ENCODE data around the gene UBA7.

The UBA7 gene, protein sequence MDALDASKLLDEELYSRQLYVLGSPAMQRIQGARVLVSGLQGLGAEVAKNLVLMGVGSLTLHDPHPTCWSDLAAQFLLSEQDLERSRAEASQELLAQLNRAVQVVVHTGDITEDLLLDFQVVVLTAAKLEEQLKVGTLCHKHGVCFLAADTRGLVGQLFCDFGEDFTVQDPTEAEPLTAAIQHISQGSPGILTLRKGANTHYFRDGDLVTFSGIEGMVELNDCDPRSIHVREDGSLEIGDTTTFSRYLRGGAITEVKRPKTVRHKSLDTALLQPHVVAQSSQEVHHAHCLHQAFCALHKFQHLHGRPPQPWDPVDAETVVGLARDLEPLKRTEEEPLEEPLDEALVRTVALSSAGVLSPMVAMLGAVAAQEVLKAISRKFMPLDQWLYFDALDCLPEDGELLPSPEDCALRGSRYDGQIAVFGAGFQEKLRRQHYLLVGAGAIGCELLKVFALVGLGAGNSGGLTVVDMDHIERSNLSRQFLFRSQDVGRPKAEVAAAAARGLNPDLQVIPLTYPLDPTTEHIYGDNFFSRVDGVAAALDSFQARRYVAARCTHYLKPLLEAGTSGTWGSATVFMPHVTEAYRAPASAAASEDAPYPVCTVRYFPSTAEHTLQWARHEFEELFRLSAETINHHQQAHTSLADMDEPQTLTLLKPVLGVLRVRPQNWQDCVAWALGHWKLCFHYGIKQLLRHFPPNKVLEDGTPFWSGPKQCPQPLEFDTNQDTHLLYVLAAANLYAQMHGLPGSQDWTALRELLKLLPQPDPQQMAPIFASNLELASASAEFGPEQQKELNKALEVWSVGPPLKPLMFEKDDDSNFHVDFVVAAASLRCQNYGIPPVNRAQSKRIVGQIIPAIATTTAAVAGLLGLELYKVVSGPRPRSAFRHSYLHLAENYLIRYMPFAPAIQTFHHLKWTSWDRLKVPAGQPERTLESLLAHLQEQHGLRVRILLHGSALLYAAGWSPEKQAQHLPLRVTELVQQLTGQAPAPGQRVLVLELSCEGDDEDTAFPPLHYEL

DNA sequence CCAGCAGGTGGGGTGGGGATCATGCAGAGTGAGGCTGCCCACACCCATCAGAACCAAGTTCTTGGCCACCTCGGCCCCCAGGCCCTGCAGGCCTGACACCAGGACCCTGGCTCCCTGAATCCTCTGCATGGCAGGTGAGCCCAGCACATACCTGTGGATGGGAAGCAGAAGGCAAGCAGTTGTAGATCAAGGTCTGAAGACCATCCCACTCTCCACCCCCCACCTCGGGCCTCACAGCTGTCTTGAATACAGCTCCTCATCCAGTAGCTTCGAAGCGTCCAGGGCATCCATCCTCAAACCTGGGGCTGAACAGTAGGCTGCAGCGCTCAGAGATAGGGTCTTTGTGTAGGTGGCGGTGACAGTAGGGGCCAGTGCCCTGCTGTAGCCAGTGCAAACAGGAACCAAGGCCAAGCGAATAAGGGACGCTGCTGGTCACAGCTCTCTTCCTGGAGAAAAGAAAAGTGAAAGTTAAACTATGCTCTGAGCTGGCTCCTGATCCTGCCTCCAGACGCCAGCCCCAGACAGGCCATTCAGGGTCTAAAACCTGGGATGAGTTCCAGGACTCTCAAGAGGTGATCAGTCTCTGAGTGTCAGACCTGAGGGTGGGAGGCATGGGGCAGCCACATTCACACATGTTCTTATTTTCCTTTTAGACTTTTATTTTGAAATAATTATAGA, at the start of gene UBA7:
TSS of gene UBA7 (minus strand) at position 457 of the 678 bp plus-strand sequence. CDS start at position 291, 166 bp downstream.
- no peak for FAIRE-seq
- peak; percentile 73 for DNase-seq (ENCODE audit: insufficient read length, low spot score)
- no peak; the same call in 1 of the 2 replicates for TF ChIP-seq POLR2A (IDR thresholded peaks at IDR 0.05; ENCODE audit: low read depth, low read length)

DNA sequence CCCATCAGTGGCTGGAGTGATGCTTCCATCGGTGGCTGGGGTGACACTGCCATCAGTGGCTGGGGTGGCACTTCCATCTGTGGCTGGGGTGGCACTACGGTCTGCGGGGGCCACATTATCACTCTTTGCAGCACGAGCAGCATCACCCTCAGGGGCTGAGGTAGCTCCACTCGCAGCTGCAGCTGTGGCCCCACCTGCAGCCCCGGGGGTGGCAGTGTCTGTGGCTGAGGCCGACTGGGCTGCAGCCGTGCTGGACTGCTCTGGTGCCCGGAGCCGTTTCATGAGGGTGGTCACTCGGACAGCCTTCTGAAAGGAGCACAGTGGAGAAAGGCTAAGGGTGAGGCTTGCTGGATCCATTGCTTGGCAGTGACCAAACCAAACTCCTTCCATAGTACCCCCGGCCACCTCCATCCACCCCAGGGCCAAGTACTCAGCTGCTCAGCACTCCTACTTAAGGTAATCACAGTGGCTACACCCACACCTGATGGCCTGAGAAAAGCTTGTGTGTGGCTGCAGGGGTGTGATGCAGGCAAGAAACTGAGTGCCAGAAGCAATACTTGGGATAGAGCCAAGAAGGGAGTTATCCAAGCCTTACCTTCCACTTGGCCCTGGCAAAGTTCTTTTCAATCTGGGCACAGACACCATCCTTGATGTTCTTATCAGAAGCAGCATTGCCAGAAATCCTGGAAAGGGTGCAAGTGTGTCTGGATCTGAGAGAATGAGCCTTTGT, 46.0 kb upstream of the UBA7 start:
- no peak for TF ChIP-seq POLR2A (IDR thresholded peaks at IDR 0.05; ENCODE audit: low read depth, low read length)
- DNase-seq (ENCODE audit: insufficient read length, low spot score), result no peak
- FAIRE-seq, result no peak

DNA sequence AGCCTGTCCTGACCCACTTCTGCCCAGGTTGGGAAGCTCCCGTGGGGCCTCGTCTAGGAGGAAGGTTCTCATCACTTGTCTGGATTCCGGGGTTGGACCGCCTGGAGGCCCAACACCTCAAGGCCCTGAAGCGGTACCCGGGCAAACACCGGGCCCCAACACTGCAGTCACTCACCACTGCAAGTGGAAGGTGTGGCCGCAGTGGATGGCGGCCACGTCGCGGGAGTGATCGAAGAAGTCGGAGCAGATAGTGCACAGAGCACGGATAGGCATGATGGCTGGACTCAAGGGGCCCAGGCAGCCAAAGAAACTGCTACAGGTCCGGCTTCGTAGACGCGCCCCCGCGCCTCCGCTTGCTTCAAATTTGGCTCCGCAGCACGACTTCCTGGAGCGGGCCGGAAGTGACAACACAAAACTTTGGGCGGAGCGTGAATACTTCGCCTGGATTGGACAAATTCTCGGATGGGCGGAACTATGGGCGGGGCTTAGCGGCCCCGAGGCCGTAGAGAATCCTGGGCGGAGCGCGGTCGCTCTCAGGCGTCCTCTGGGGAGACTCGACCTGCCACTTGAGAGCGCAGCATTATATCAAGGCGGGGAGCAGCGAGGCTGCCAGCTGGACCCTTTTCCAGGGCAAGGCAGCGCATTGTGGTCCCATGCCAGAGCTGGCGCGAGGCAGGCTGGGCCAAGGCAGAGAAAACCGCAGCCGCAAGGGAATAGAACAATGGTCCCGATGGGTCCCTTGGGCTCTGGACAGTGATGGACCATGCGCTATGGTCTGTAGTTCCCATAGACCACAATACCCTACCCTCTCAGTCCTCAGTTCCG, 42.6 kb upstream of the UBA7 start, which contains the start of gene TRAIP:
TSS of gene TRAIP (minus strand) at position 384 of the 825 bp plus-strand sequence. CDS start at position 273, 111 bp downstream.
- peak; percentile 56; the same call in 1 of the 2 replicates for TF ChIP-seq POLR2A (IDR thresholded peaks at IDR 0.05; ENCODE audit: low read depth, low read length)
- FAIRE-seq (peak; percentile 58), DNase-seq (ENCODE audit: insufficient read length, low spot score) (peak; percentile 97)

DNA sequence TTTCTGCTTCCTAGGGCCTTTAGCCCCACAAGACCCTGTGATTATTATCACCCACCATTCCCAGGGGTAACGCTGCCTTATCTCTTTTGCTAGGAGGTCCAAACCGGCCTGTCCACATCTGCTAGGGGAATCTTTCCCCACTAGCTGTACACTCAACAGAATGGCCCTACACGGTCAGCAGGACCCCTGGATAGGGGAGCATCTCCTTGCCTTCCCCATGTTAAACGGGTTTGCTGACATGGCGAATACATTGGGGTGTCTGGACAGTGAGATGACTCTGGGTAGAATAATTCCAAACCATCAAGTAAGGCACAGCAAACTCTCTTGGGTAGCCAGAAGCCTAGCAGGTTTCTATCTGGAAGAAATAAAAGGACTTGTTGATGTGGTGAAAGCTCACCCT, 41.9 kb upstream of the UBA7 start:
- DNase-seq (ENCODE audit: insufficient read length, low spot score) (no peak), FAIRE-seq (no peak)
- TF ChIP-seq POLR2A (IDR thresholded peaks at IDR 0.05; ENCODE audit: low read depth, low read length), result no peak

DNA sequence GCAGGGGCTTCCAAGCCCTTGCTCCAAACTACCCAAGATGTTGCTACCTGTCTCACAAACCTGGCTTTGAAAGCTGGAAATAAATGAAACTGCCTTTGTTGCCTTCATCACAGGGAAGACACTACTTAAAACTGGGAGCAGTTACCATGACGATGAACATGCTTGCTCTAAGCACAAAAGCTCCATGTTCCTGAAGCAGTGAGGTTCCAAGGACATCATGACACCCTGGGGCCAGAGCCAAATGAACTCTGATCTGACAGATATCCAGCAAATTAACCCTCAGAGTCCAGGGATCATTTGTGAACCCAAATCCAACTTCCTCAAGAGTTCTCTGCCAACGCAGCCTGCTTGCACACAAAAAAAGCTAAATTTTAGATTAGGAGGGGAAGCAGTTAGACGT, 31.9 kb upstream of the UBA7 start:
- FAIRE-seq, result no peak
- no peak for DNase-seq (ENCODE audit: insufficient read length, low spot score)
- no peak for TF ChIP-seq POLR2A (IDR thresholded peaks at IDR 0.05; ENCODE audit: low read depth, low read length)

DNA sequence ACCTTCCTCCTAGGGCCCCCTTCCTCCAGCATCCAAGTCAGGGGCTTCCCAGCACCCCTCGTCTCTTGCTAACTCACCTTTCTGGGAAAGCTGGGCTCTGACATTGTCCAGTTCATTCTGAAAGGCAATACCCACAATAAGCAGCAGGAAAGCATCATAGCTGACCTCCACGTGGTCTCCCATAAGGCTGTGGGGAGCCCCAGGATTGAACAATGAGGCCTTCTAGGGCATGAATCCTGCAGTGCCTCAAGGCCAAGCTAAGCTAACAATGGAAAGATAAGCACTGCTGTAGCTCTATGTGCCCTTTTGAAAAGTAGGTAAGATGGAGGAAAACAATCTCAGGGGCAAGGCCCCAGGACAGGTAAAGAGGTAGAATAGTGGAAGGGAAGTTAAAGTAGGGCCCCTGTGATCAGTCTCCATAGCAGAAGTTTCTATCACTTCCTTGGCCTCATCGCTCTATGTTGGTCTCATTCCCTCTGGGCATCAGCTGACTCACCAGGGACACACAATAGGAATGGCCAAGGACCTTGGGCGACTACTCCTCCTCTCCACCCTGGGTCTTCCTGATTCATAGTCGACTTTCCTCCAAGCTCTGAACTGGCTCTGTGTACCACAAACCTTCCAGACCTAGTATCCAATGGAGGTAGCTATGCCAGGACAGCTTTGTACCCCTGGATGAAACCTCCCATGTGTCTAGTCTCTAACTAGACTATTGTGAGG, 30.9 kb upstream of the UBA7 start:
- FAIRE-seq, result no peak
- no peak for DNase-seq (ENCODE audit: insufficient read length, low spot score)

DNA sequence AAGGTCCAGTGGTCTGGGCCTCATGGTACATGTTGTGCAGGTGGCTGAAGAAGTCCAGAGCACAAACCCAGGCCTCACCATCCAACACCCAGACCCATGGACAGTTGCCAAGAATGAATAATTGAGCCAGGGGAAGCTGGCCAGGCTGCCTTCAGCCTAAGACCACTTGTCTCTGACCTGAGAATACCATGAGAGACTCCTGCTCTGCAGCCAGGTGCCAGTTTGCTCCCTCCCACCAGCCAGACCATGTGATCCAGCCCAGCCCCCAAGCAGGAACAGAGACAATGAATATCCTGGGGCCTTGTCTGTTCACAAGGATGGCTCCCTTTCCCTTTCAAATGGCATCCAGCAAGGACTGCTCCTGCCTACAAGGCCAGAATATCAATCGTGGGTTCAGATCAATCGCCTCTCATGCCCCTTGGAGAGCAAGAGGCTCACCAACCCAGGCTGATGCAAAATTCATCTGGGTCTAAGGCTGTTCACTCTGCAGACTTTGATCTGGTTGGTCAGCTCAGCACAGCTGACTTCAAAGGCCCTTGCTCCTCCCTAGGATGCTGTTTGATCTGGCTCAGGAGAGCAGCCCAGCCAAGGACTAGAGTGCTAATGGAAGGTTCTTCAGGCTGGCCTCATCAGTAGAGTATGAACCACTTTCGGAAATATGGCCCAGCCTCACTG, 29.2 kb upstream of the UBA7 start:
- TF ChIP-seq POLR2A (IDR thresholded peaks at IDR 0.05; ENCODE audit: low read depth, low read length), result no peak
- FAIRE-seq, result no peak
- DNase-seq (ENCODE audit: insufficient read length, low spot score), result no peak

More for the DNA sequence above, 30.9 kb upstream of the UBA7 start:
- no peak for TF ChIP-seq POLR2A (IDR thresholded peaks at IDR 0.05; ENCODE audit: low read depth, low read length)

DNA sequence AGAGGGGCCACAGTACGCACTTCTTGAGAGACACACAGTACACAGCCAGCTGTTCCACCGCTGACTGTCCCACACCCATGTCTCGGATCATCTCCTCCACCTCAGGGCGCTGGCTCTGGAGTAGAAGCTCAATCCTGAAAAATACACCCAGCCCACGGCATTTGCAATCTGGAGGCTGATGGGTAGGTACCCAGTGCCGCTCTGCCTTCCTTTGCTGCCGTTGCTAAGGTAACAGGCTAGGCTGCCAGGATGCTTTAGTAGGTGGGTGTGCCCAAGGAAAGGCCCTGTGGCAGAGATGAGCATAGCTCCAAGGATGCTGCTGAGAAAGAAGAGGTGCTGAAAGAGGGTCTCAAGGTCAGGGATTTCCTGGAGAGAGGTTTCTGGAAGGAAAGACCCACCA, 28.1 kb upstream of the UBA7 start:
- FAIRE-seq (no peak), DNase-seq (ENCODE audit: insufficient read length, low spot score) (no peak)
- no peak for TF ChIP-seq POLR2A (IDR thresholded peaks at IDR 0.05; ENCODE audit: low read depth, low read length)

DNA sequence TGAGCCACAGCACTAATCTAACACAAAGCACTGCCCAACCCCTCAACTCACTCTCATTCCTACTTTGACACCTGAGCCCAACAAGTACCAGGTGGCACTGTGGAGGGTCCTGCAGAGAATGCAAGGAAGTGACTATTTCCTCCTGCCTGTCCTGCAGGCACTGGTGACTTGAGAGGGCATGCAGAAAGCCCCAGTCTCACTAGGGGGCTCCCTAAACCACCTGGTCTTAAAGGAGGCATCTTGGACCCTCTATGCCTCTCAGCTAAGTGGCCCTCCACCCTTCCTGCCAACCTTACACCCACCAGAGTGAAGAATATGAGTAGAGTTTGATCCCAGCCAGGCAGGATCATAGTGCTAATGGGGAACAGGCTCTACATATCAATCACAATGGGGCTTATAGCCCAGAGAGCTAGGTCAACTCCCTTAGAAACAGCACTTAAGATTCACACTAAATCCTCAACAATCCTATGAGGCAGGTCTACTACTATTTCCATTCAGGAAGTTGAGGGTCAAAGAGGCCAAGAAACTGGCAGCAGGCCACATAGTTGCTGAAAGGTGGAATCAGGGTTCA, 27.5 kb upstream of the UBA7 start:
- TF ChIP-seq POLR2A (IDR thresholded peaks at IDR 0.05; ENCODE audit: low read depth, low read length), result no peak
- DNase-seq (ENCODE audit: insufficient read length, low spot score), result no peak
- no peak for FAIRE-seq

DNA sequence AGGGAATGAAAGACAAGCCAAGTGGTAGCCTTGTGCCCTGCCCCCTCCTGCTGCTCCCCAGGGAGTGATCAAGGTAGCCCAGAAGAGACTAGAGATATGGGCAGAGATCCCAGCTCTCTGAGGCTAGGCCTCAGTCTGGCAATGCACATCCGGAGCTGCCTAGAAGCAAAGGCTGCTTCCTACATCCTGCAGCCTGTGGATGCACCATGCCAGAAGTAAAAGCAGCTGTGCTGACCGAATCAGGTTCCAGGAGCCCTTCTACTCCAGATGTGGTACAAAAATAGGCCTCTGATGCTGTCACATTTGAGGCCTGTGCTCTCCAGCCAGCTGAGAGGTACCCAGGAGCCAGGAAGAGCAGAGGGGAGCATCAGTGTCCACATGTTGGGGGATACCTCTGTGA, 26.6 kb upstream of the UBA7 start:
- FAIRE-seq (no peak), DNase-seq (ENCODE audit: insufficient read length, low spot score) (no peak)
- TF ChIP-seq POLR2A (IDR thresholded peaks at IDR 0.05; ENCODE audit: low read depth, low read length), result no peak
